Smooth muscle cell (in vitro differentiated cells): ENCODE measurements around the gene TC2N. TPM values are rescaled to one million over a fixed set of nuclear protein-coding genes. Genes with fewer than 3 reads are reported as not detected.

Experiments
- DNase-seq: peaks from one replicate; lab custom pipeline; 2025; ENCODE audit not compliant: unreplicated experiment; lab: John Stamatoyannopoulos, UW
- H2AFZ ChIP-seq: fragments of 200-600 bp; sonication (generic); 2 replicates; pipeline ENCODE4 v1.6.0; 2016; ENCODE audit warnings: antibody characterized with exemption, low read depth, mild to moderate bottlenecking
- H3F3A ChIP-seq: fragments of 200-600 bp; sonication (generic); 2 replicates; pipeline ENCODE4 v1.6.0; 2017; ENCODE audit warnings: antibody characterized with exemption, low read depth
- H3K27ac ChIP-seq: fragments of 200-600 bp; sonication (generic); 2 replicates; pipeline ENCODE4 v1.5.1; 2016; ENCODE audit warnings: low read depth, mild to moderate bottlenecking
- H3K27me3 ChIP-seq: fragments of 200-600 bp; sonication (generic); 2 replicates; pipeline ENCODE4 v1.6.1; 2016; ENCODE audit warnings: low read depth, mild to moderate bottlenecking
- H3K36me3 ChIP-seq: fragments of 200-600 bp; sonication (generic); 2 replicates; pipeline ENCODE4 v1.5.1; 2016; ENCODE audit warnings: low read depth
- H3K4me1 ChIP-seq: fragments of 200-600 bp; sonication (generic); 2 replicates; pipeline ENCODE4 v1.5.1; 2016; ENCODE audit warnings: low read depth
- H3K4me2 ChIP-seq: fragments of 200-600 bp; sonication (generic); 2 replicates; pipeline ENCODE4 v1.6.0; 2016; ENCODE audit warnings: mild to moderate bottlenecking
- H3K4me3 ChIP-seq: fragments of 200-600 bp; sonication (generic); 2 replicates; pipeline ENCODE4 v1.5.1; 2016; ENCODE audit warnings: mild to moderate bottlenecking
- H3K79me2 ChIP-seq: fragments of 200-600 bp; sonication (generic); 2 replicates; pipeline ENCODE4 v1.6.0; 2016; ENCODE audit warnings: low read depth, mild to moderate bottlenecking
- H3K9ac ChIP-seq: fragments of 200-600 bp; sonication (generic); 2 replicates; pipeline ENCODE4 v1.6.0; 2016; ENCODE audit warnings: low read depth
- H3K9me3 ChIP-seq: fragments of 200-600 bp; sonication (generic); replicated peaks from 2 replicates; pipeline ENCODE4 v1.5.1; 2016; ENCODE audit warnings: low read depth
- H4K20me1 ChIP-seq: fragments of 200-600 bp; sonication (generic); 2 replicates; pipeline ENCODE4 v1.6.0; 2016; ENCODE audit warnings: low read depth
- WGBS: methylation state at CpG from one replicate; pipeline ENCODE4 v1.1.7; 2016; ENCODE audit warnings: low lambda C conversion rate; 5-methylcytosine and 5-hydroxymethylcytosine counted together
- polyA plus RNA-seq: library from polyadenylated mRNA; unstranded; fragments of >200 nt; fragmentation: Nextera tagmentation; extraction: Ambion mirVana; gene quantifications from 2 replicates; pipeline ENCODE4 v1.2.1, GENCODE V29; 2016
- total RNA-seq: library from RNA; depleted of rRNA; stranded (reverse); fragments of >200 nt; gene quantifications from 2 replicates; pipeline ENCODE4 v1.2.3, GENCODE V29; 2014
- TF ChIP-seq, protein P1 (sequence below): fragments of 200-600 bp; sonication (generic); IDR thresholded peaks from 2 replicates; pipeline ENCODE4 v1.5.1; 2017; ENCODE audit warnings: borderline replicate concordance, mild to moderate bottlenecking, antibody characterized with exemption; ENCODE audit not compliant: insufficient read depth, poor library complexity, severe bottlenecking

The TC2N gene
- total and polyA plus RNA-seq, 2 experiments from 2014 or later: 0.33 to 10.3 TPM

DNA sequence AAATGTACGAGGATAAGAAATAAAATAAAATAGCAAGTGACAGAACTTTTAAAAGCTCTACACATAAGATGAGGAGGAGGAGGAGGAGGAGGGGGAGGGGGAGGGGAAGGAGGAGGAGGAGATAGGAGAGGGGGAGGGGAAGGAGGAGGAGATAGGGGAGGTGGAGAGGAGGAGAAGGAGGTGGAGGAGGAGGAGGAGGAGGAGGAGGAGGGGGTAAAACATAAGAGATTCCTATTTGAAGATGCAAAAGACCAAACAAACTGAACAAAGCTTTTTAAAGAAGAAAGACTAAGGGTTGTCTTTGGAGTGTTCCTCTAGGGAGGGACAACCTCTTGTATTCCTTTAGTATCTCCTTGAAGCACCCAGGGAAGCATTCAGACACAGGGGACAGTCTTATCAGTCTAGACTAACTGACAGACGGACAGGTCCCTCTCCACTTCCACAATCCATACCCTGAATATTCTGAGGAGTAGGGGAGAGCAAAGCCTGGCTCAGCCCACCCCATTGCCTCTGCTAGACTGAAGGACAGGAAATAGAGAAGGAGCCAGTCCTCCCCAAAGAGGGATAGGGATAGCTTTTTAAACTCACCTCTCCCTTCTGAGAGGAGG is 12.9 kb downstream of the TC2N start:
- Histone ChIP-seq H3K27ac (no peak overlapping the region), H3K79me2 (no peaks in the 10 kb centered on the region), H3K9me3 (no peaks in the 10 kb centered on the region), H2AFZ (no peak overlapping the region), H4K20me1 (no peaks in the 10 kb centered on the region), H3K4me3 (no peak overlapping the region), H3K36me3 (no peaks in the 10 kb centered on the region), H3F3A (no peaks in the 10 kb centered on the region), H3K9ac (no peak overlapping the region), H3K4me2 (no peak overlapping the region), H3K4me1 (no peaks in the 10 kb centered on the region), H3K27me3 (no peaks in the 10 kb centered on the region)
- TF ChIP-seq, protein P1, sequence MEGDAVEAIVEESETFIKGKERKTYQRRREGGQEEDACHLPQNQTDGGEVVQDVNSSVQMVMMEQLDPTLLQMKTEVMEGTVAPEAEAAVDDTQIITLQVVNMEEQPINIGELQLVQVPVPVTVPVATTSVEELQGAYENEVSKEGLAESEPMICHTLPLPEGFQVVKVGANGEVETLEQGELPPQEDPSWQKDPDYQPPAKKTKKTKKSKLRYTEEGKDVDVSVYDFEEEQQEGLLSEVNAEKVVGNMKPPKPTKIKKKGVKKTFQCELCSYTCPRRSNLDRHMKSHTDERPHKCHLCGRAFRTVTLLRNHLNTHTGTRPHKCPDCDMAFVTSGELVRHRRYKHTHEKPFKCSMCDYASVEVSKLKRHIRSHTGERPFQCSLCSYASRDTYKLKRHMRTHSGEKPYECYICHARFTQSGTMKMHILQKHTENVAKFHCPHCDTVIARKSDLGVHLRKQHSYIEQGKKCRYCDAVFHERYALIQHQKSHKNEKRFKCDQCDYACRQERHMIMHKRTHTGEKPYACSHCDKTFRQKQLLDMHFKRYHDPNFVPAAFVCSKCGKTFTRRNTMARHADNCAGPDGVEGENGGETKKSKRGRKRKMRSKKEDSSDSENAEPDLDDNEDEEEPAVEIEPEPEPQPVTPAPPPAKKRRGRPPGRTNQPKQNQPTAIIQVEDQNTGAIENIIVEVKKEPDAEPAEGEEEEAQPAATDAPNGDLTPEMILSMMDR: no peak
- 79% methylated on average over 2 of the region's 2 CpGs for WGBS
- no peak for DNase-seq

DNA sequence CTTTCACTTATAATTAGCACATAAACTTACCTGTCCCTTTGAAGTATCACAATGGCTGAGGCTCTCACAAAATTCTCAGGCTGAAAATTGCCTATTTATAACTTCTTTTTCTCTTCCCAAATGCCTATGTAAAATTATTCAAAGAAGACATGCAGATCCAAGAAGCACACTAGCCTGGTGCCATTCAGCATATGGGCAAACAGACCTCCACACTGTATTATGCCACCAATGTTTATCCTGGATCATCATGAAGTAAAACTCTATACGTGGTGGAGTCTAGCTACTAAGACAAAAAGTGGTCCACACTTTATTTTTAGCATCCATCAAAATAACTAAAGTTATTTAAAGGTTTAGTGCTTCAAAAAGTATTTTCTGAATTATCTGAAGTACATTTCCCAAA is 15.8 kb downstream of the TC2N start:
- Histone ChIP-seq H2AFZ (no peak overlapping the region), H3K4me3 (no peak overlapping the region), H3K36me3 (no peaks in the 10 kb centered on the region), H3K9ac (no peak overlapping the region), H3K27me3 (no peaks in the 10 kb centered on the region), H4K20me1 (no peaks in the 10 kb centered on the region), H3K27ac (no peak overlapping the region), H3K4me2 (no peak overlapping the region), H3F3A (no peaks in the 10 kb centered on the region), H3K79me2 (no peaks in the 10 kb centered on the region), H3K4me1 (no peaks in the 10 kb centered on the region), H3K9me3 (no peaks in the 10 kb centered on the region)
- WGBS: 52% methylated on average over 1 of the region's 1 CpG
- TF ChIP-seq, protein P1: no peak
- no peak for DNase-seq

DNA sequence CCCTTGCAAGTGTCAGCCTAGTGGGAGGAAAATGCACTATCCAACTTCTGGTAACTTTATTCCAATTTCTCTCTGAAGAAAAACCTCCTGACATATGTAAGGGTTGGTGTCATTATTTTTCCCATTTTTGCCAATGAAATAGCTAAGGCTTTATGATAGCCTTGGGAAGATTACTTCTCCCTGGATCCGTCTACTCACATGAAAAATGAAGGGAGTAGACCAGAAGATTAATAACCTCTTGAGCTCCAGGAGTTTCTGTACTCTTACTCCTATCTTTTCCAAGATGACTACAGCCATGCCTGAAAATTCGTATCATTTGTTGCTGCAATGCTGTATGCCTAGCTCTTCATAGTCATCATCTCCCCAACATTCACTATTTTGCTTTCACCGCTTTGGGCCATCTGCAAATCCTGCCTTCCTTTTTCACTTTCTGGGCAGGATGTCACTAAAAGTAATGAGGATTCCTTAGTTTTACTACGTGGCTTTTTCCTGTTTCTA is 18.8 kb downstream of the TC2N start:
- no peak overlapping the region for H2AFZ ChIP-seq
- TF ChIP-seq, protein P1: no peak
- no peaks in the 10 kb centered on the region for H4K20me1 ChIP-seq
- H3K4me2 ChIP-seq: no peak overlapping the region
- no peaks in the 10 kb centered on the region for H3K79me2 ChIP-seq
- H3K9me3 ChIP-seq: no peaks in the 10 kb centered on the region
- no peak overlapping the region for H3K9ac ChIP-seq
- no peak overlapping the region for H3K27ac ChIP-seq
- H3K27me3 ChIP-seq: peaks cover 4% of the 10 kb centered on the region
- no peaks in the 10 kb centered on the region for H3K36me3 ChIP-seq
- DNase-seq: no peak
- H3F3A ChIP-seq: no peaks in the 10 kb centered on the region
- WGBS: 91% methylated on average over 4 of the region's 4 CpGs
- H3K4me1 ChIP-seq: no peaks in the 10 kb centered on the region
- H3K4me3 ChIP-seq: no peak overlapping the region

DNA sequence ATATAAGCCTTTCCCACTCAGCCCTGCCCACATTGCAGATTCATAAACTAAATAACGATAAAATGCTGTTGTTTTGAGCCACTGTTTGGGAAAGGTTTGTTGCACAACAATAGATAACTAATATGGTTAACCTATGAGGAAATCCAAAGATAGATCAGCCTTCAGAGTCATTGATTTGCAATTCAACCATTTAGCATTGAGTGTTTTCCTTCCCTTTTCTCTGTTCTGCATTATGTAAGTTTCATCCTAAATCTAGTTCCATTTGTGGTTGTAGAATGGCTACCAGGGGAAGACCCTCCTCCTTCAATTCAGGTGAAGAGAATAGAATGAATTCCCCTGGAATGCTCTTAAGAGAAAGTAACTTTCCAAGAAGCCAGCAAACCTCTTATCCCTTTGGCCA is 19.6 kb downstream of the TC2N start:
- Histone ChIP-seq H3F3A (no peaks in the 10 kb centered on the region), H3K4me2 (no peak overlapping the region), H3K4me3 (no peak overlapping the region), H4K20me1 (no peaks in the 10 kb centered on the region), H3K36me3 (no peaks in the 10 kb centered on the region), H2AFZ (no peak overlapping the region), H3K9ac (no peak overlapping the region), H3K9me3 (no peaks in the 10 kb centered on the region), H3K27ac (no peak overlapping the region), H3K27me3 (peaks cover 4% of the 10 kb centered on the region), H3K4me1 (no peaks in the 10 kb centered on the region), H3K79me2 (no peaks in the 10 kb centered on the region)
- 79% methylated on average over 1 of the region's 1 CpG for WGBS
- TF ChIP-seq, protein P1: no peak
- no peak for DNase-seq
